Activated CD4-positive, alpha-beta memory T cell treated with anti-CD3 and anti-CD28 coated beads for 36 hours (primary cell): Measurements from ENCODE around the gene E4F1. TPM values are rescaled to one million over a fixed set of nuclear protein-coding genes. Genes with fewer than 3 reads are reported as not detected.
"Not testable (repeated sequence)": the region's sequence is repeated elsewhere in the genome, so short reads cannot be mapped to it uniquely, and the experiment has no call there.

ENCODE experiments used
- CTCF ChIA-PET: fragments of 350-600 bp; sonication (Branson Sonifier 250); formaldehyde crosslinking; loops from one replicate; lab custom pipeline; 2021; ENCODE audit warnings: antibody characterized with exemption, inconsistent platforms; lab: Charles Lee
- POLR2A ChIA-PET: fragments of 350-600 bp; sonication (Branson Sonifier 250); formaldehyde crosslinking; loops from one replicate; lab custom pipeline; 2021; ENCODE audit warnings: antibody characterized with exemption; lab: Charles Lee
- DNase-seq: peaks from one replicate; pipeline ENCODE4 v3.0.0-alpha.2; 2020
- H3K27ac Mint-ChIP-seq: one replicate; pipeline ENCODE4 v1.8.0; 2021; ENCODE audit warnings: mixed read lengths
- H3K27me3 Mint-ChIP-seq: one replicate; pipeline ENCODE4 v1.8.0; 2021; ENCODE audit warnings: mixed read lengths
- H3K36me3 Mint-ChIP-seq: one replicate; pipeline ENCODE4 v1.8.0; 2021; ENCODE audit warnings: mixed read lengths
- H3K4me1 Mint-ChIP-seq: one replicate; pipeline ENCODE4 v1.8.0; 2021; ENCODE audit warnings: low read depth, mixed read lengths
- H3K4me3 Mint-ChIP-seq: one replicate; pipeline ENCODE4 v1.8.0; 2021; ENCODE audit warnings: mild to moderate bottlenecking, mixed read lengths
- H3K9me3 Mint-ChIP-seq: one replicate; pipeline ENCODE4 v1.8.0; 2021; ENCODE audit warnings: mixed read lengths
- intact Hi-C: fragments of 100-400 bp; cut with micrococcal nuclease; formaldehyde crosslinking; loops from one replicate; pipeline ENCODE4 v1.15.1; 2023
- total RNA-seq, 2 experiments: library from RNA; stranded (reverse); gene quantifications; one replicate each; pipeline ENCODE4 v1.2.3, GENCODE V29; 2021

Gene E4F1
- total RNA-seq, 2 experiments from 2014 or later, result 19.3 to 19.6 TPM

GRCh38 chr16:2234813-2235170 lies 11.4 kb downstream of the E4F1 start:
- DNase-seq, result no peak
- intact Hi-C loops, result no loop called here
- no peak overlapping the region for H3K4me3 Mint-ChIP-seq
- no peaks in the 10 kb centered on the region for H3K9me3 Mint-ChIP-seq
- H3K27ac Mint-ChIP-seq, result no peak overlapping the region
- ChIA-PET CTCF (no interaction called here), POLR2A (no interaction called here)
- H3K4me1 Mint-ChIP-seq, result no peaks in the 10 kb centered on the region
- peaks cover 20% of the 10 kb centered on the region for H3K36me3 Mint-ChIP-seq
- H3K27me3 Mint-ChIP-seq, result peaks cover 2% of the 10 kb centered on the region

DNA sequence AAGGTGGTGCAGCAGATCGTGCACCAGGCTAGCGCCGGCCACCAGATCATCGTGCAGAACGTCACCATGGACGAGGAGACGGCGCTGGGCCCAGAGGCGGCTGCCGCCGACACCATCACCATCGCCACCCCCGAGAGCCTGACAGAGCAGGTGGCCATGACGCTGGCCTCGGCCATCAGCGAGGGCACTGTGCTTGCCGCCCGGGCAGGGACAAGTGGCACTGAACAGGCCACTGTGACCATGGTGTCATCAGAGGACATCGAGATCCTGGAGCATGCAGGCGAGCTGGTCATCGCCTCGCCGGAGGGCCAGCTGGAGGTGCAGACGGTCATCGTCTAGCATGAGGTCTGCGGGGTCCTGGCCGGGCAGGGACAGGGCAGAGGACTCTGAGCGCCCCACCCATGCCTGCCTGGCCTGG lies 11.9 kb downstream of the E4F1 start:
- DNase-seq, result no peak
- Mint-ChIP-seq H3K9me3 (no peaks in the 10 kb centered on the region), H3K27ac (no peak overlapping the region), H3K36me3 (peaks cover 16% of the 10 kb centered on the region), H3K4me3 (no peak overlapping the region), H3K4me1 (no peaks in the 10 kb centered on the region), H3K27me3 (peaks cover 2% of the 10 kb centered on the region)
- intact Hi-C loops, result no loop called here
- CTCF ChIA-PET, result no interaction called here
- POLR2A ChIA-PET, result no interaction called here

DNA sequence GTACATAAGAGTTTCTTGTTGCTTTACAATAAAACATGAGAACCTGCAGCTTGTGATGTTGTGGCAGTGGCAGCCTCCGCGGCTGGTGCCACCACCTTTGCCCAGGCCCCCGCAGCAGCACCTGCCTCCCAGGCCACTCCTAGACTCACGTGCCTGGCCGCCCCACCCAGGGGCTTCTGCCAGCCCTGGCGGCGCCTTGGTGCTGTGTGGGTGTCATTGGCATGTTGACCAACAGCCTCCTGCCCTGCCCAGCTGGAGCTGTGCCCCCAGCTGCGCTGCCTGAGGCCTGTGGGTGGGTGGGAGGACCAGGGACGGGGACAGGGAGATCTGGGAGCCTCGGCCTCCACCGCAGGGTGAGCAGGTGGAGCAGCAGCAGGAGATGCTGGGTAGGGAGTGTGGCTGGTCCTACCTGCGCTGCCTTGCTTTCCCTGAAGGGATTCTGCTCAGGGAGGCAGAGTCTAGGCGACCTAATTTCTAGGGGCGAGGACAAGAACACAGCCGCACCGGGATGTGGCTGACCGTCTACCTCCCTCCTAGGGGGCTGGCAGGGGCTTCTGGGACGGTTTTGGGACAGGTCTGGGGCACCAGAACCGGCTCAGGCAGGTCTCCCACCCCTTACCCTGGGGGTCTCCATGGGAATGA lies 12.4 kb downstream of the E4F1 start:
- intact Hi-C loops, result no loop called here
- ChIA-PET POLR2A (interaction anchor here (1.5 kb wide), 1 partner anchor 23 kb away, joined by 3 read pairs; no protein-coding TSS in a partner anchor), CTCF (no interaction called here)
- Mint-ChIP-seq H3K9me3 (no peaks in the 10 kb centered on the region), H3K4me1 (no peaks in the 10 kb centered on the region), H3K27me3 (peaks cover 2% of the 10 kb centered on the region), H3K36me3 (peaks cover 16% of the 10 kb centered on the region), H3K27ac (no peak overlapping the region), H3K4me3 (no peak overlapping the region)
- DNase-seq, result no peak

DNA sequence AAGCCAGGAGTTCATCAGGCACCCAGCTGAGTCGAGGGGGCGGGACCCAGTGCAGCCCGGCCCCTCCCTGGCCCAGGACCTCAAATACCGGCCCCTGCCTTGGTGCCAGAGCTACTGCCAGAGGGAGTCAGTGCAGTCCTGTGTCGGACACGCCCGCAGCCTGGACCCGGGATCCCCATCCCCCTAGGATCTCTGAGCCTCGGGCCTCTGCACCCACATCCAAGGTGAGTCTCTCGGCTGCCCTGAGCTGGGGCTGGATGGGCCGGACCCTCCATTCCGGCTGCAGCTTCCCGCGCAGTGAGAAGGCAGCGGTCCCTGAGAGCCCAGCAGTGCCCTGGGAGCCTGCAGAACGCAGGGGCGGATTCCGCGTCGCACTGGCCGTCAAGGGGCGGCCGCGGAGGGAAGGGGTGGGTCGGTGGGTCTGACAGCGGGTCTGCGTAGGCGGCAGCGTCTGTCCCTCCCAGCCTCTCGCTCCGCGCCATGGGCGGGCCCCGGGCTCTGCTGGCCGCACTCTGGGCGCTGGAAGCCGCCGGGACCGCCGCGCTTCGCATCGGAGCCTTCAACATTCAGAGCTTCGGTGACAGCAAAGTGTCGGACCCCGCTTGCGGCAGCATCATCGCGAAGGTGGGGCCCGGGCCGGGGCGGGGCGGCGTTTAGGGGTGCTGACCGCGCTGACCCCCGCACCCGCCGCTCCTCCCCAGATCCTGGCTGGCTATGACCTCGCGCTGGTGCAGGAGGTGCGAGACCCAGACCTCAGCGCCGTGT lies 13.1 kb downstream of the E4F1 start, which contains the start of gene DNASE1L2:
Gene DNASE1L2, plus strand, starts transcription at position 108 of the 765 bp plus-strand sequence. Its CDS starts 373 bp downstream, at position 481.
- DNase-seq, result no peak
- POLR2A ChIA-PET, result interaction anchor here (1.5 kb wide), 1 partner anchor 24 kb away, joined by 3 read pairs; no protein-coding TSS in a partner anchor
- no peak within 1 kb of the TSS for H3K4me3 Mint-ChIP-seq
- no peaks in the 10 kb centered on the region for H3K9me3 Mint-ChIP-seq
- peaks cover 2% of the 10 kb centered on the region for H3K27me3 Mint-ChIP-seq
- H3K36me3 Mint-ChIP-seq, result peaks cover 16% of the 10 kb centered on the region
- intact Hi-C loops, result no loop called here
- H3K4me1 Mint-ChIP-seq, result no peaks in the 10 kb centered on the region
- H3K27ac Mint-ChIP-seq, result no peak within 1 kb of the TSS
- CTCF ChIA-PET, result no interaction called here

DNA sequence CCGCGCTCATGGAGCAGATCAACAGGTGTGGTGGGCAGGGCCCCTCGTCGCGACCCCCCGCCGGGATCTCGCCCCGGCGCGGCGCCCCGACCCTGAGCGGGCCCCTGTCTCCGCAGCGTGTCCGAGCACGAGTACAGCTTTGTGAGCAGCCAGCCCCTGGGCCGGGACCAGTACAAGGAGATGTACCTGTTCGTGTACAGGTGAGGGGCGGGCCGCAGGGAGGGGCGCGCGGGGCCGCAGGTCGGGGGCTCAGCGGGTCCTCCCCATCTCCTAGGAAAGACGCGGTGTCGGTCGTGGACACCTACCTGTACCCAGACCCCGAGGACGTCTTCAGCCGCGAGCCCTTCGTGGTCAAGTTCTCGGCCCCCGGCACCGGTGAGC lies 13.7 kb downstream of the E4F1 start:
- POLR2A ChIA-PET, result interaction anchor here (1.5 kb wide), 1 partner anchor 24 kb away, joined by 3 read pairs; no protein-coding TSS in a partner anchor
- Mint-ChIP-seq H3K27ac (no peak overlapping the region), H3K27me3 (peaks cover 2% of the 10 kb centered on the region), H3K4me1 (no peaks in the 10 kb centered on the region), H3K36me3 (peaks cover 13% of the 10 kb centered on the region), H3K9me3 (no peaks in the 10 kb centered on the region), H3K4me3 (no peak overlapping the region)
- CTCF ChIA-PET, result no interaction called here
- DNase-seq, result no peak
- intact Hi-C loops, result no loop called here

DNA sequence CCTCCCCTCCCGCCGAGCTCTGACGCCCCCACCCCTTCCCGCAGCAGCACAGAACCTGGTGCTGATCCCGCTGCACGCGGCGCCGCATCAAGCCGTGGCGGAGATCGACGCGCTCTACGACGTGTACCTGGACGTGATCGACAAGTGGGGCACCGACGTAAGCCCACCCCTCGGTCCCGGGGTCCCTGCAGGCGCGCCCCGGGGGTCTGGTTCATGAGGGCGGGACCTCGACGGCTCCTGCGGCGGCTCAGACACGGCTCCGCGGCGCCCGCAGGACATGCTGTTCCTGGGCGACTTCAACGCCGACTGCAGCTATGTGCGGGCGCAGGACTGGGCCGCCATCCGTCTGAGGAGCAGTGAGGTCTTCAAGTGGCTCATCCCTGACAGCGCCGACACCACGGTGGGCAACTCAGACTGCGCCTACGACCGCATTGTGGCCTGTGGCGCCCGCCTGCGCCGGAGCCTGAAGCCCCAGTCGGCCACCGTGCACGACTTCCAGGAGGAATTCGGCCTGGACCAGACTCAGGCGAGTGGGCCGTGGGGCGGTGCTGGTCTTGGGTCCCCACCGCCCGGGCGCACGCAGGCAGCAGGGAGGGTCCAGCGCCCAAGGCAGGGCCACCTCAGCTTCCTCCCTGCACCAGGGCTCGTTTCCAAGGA lies 14.2 kb downstream of the E4F1 start:
- POLR2A ChIA-PET, result no interaction called here
- Mint-ChIP-seq H3K4me1 (no peaks in the 10 kb centered on the region), H3K4me3 (no peak overlapping the region), H3K9me3 (no peaks in the 10 kb centered on the region), H3K27me3 (peaks cover 2% of the 10 kb centered on the region), H3K36me3 (peaks cover 13% of the 10 kb centered on the region), H3K27ac (no peak overlapping the region)
- intact Hi-C loops, result no loop called here
- no peak for DNase-seq
- CTCF ChIA-PET, result no interaction called here

DNA sequence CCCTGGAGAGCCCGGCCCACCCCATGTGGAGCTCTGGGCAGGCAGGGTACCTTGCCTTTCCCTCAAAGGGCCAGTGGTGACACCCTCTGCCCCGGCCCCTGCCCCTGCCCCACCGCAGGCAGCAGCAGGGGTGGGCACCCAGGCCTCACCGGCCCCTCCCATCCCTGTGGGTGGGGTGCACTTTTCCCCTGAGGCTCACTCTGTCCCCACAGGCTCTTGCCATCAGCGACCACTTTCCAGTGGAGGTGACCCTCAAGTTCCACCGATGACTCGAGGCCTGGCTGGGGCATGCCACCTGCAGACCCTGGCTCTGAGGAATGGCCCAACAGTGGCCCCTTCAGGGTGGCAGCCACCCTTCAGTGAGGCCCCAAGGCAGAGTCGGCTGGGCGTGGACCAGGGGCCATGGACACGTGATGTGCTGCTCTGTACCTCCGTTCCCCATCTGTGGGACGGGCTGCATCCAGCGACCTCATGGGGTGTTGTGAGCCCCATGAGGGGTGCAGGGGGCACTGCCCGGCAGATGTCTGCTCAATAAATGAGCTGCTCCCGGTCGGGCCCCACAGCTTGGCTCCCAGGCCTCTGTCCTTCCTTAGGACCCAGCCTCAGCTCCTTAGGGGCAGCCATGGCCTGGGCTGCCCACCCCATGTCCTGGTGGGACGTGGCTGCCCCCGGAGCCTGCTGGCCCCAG lies 14.9 kb downstream of the E4F1 start:
- H3K4me1 Mint-ChIP-seq, result no peaks in the 10 kb centered on the region
- no peak overlapping the region for H3K4me3 Mint-ChIP-seq
- peaks cover 13% of the 10 kb centered on the region for H3K36me3 Mint-ChIP-seq
- intact Hi-C loops, result no loop called here
- peaks cover 2% of the 10 kb centered on the region for H3K27me3 Mint-ChIP-seq
- H3K9me3 Mint-ChIP-seq, result no peaks in the 10 kb centered on the region
- CTCF ChIA-PET, result no interaction called here
- POLR2A ChIA-PET, result no interaction called here
- no peak for DNase-seq
- no peak overlapping the region for H3K27ac Mint-ChIP-seq

DNA sequence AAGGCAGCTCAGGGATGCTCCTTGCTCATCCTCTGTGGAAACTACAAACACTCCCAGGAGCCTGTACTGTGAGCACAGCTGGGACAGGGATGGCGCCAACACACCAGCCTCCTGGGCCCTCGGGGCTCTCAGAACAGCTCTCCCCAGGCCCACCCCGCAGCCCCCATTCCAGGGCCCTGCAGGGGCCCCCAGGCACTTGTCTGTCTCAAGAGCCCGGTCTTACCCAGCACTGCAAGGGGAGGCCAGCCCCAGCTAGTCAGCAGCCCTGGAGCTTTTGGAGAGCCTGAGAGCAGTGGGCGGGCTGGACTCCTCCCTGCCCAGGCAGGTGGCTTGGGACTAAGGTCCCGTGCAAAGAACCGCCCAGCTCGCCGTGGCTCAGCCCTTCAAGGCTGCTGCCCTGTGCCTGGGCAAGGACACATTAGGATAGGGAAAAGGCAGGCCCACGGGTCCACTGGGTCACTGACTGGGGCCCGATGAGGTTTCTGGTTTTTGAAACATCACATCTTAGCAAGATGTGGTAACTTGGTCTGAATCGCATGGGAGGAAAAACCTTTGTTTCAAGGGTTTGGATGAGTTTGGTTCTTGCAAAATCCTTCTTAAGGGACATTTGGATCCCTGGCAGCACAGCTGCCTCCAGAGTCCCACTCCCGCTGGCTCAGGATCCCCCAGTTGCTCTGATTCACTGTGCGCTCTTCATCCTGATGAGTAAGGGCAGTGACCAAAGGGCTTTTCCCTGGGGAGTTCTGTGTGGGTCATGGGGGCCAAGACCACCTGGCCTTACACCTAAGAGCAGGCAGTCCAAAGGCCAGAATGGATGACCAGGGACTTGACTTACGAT lies 15.7 kb downstream of the E4F1 start:
- Mint-ChIP-seq H3K27me3 (peaks cover 2% of the 10 kb centered on the region), H3K36me3 (peaks cover 13% of the 10 kb centered on the region), H3K27ac (no peak overlapping the region), H3K9me3 (no peaks in the 10 kb centered on the region), H3K4me1 (no peaks in the 10 kb centered on the region), H3K4me3 (no peak overlapping the region)
- intact Hi-C loops, result no loop called here
- CTCF ChIA-PET, result no interaction called here
- DNase-seq, result no peak
- POLR2A ChIA-PET, result no interaction called here

DNA sequence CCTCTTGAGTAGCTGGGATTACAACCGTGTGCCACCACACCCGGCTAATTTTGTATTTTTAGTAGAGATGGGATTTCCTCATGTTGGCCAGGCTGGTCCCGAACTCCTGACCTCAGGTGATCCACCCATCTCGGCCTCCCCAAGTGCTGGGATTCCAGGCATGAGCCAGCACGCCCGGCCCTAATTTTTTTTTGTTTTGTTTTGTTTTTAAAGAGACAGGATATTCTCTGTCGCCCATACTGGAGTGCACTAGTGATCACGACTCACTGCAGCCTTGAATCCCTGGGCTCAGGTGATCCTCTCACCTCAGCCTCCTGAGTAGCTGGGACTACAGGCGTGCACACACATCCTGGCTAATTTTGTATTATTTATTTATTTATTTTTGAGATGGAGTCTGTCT lies 16.9 kb downstream of the E4F1 start:
- POLR2A ChIA-PET, H3K4me3 Mint-ChIP-seq, H3K27ac Mint-ChIP-seq, DNase-seq, H3K27me3 Mint-ChIP-seq, H3K36me3 Mint-ChIP-seq, CTCF ChIA-PET, H3K4me1 Mint-ChIP-seq, intact Hi-C loops, H3K9me3 Mint-ChIP-seq: not testable (repeated sequence)

DNA sequence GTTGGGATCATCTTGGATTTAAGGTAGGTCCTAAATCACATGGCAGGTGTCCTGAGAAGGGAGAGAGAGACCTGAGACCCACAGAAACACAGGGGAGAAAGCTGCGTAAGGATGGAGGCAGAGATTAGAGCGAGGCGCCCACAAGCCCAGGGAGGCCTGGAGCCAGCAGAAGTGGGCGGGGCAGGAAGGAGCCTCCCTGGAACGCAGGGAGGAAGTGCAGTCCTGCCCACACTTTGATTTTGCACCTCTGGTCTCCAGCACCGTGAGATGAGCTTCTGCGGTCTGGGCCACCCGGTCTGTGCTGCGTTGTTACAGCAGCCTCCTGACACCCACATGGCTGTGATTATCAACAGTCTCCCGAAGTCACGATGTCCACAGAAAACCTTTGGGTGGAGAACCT lies 19.2 kb downstream of the E4F1 start:
- Mint-ChIP-seq H3K4me3 (no peak overlapping the region), H3K4me1 (no peaks in the 10 kb centered on the region), H3K27me3 (no peaks in the 10 kb centered on the region), H3K9me3 (no peaks in the 10 kb centered on the region), H3K36me3 (peaks cover 3% of the 10 kb centered on the region), H3K27ac (no peak overlapping the region)
- intact Hi-C loops, result no loop called here
- ChIA-PET CTCF (no interaction called here), POLR2A (no interaction called here)
- DNase-seq, result no peak

DNA sequence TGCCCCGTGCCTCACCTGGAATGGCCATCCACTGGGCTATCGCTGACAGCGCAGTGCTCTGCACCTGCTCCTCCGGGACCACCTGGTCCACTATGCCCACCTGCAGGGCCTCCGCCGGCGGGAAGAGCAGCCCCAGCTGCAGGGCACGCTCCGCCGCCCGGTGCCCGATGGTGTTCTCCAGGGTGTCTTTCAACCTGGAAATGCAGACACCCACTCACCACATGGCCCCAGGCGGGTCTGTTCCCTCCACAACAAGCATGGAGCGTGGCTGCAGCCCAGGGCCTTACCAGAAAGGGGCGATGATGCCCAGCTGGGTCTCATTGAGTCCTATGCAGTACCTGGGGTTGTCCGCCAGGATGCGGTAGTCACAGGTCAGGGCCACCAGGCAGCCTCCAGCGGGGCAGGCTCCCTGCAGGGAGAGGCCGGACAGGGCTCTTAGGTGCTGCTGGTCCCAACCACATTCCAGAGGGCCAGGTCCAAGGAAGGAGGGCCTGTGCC lies 19.7 kb downstream of the E4F1 start:
- no peak overlapping the region for H3K4me3 Mint-ChIP-seq
- peaks cover 3% of the 10 kb centered on the region for H3K36me3 Mint-ChIP-seq
- no peak for DNase-seq
- no peaks in the 10 kb centered on the region for H3K9me3 Mint-ChIP-seq
- CTCF ChIA-PET, result no interaction called here
- intact Hi-C loops, result no loop called here
- POLR2A ChIA-PET, result no interaction called here
- H3K27me3 Mint-ChIP-seq, result no peaks in the 10 kb centered on the region
- H3K4me1 Mint-ChIP-seq, result no peaks in the 10 kb centered on the region
- H3K27ac Mint-ChIP-seq, result no peak overlapping the region
